Hepatocyte (in vitro differentiated cells): Measurements from ENCODE around the gene AUTS2.

Source experiments
- CTCF ChIP-seq: fragments of 200-600 bp; sonication (generic); IDR thresholded peaks from 2 replicates; pipeline ENCODE4 v1.5.1; 2016; ENCODE audit warnings: antibody characterized with exemption, mild to moderate bottlenecking; ENCODE audit not compliant: poor library complexity
- EZH2 ChIP-seq: fragments of 200-600 bp; sonication (generic); IDR thresholded peaks from 2 replicates; pipeline ENCODE4 v1.6.1; 2016; ENCODE audit warnings: antibody characterized with exemption, mild to moderate bottlenecking, borderline replicate concordance
- EZH2phosphoT487 ChIP-seq: fragments of 200-600 bp; sonication (generic); IDR thresholded peaks from one replicate; pipeline ENCODE4 v1.6.1; 2018; ENCODE audit warnings: antibody characterized with exemption, mild to moderate bottlenecking, low read depth, moderate library complexity; ENCODE audit not compliant: unreplicated experiment, severe bottlenecking

- TF ChIP-seq CTCF (no peak), EZH2 (no peak), EZH2phosphoT487 (no peak)
Observed at GRCh38 chr7:70487428-70487827, 889.2 kb downstream of the AUTS2 start.
